ENCODE measurements around the gene AFAP1. TPM values are rescaled to one million over a fixed set of nuclear protein-coding genes. Genes with fewer than 3 reads are reported as not detected.

Gene AFAP1
- total RNA-seq, 2 experiments from 2014 or later, result 13.6 to 13.8 TPM

GRCh38 chr4:7864685-7865084, 75.0 kb downstream of the AFAP1 start:
- Mint-ChIP-seq H3K36me3 (peaks cover 15% of the 10 kb centered on the region), H3K9me3 (peaks cover 9% of the 10 kb centered on the region), H3K4me3 (no peak overlapping the region), H3K27me3 (no peaks in the 10 kb centered on the region), H3K4me1 (peaks cover 5% of the 10 kb centered on the region), H3K27ac (no peak overlapping the region)
- DNase-seq, result no peak

DNA sequence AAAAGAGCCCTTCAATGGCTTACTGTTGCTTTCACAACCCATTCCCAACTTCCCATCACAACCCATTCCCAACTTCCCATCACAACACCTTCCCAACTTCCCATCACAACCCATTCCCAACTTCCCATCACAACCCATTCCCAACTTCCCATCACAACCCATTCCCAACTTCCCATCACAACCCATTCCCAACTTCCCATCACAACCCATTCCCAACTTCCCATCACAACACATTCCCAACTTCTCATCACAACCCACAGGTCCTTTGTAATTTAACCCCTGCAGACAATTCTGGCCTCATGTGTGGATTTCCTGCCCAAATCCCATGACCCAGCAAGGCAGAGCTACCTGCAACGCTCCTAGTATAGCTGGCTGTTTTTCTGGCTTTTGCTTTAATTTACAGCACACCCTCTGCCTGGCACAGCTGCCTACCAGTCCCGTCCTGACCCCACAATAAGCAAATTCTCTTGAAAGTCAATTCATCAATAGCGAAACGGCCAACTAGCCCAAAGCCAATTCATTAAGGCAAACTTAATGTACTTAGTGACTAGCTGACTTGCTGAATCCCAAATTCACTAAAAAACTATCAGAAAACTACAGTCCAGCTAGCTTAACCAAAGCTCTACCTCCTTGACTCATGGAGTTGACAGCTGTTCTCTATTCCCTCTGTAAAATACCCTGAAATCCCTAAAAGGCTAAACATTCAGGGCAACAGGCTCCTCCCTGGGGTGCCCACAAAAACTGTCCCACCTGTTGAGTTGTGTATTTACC, 75.6 kb downstream of the AFAP1 start:
- H3K4me3 Mint-ChIP-seq, result peak overlapping the region; percentile 54
- peaks cover 9% of the 10 kb centered on the region for H3K9me3 Mint-ChIP-seq
- H3K36me3 Mint-ChIP-seq, result peaks cover 13% of the 10 kb centered on the region
- H3K27me3 Mint-ChIP-seq, result no peaks in the 10 kb centered on the region
- H3K4me1 Mint-ChIP-seq, result peaks cover 9% of the 10 kb centered on the region
- peak overlapping the region; percentile 58 for H3K27ac Mint-ChIP-seq
- DNase-seq, result peak; percentile 38

GRCh38 chr4:7862561-7863192, 77.0 kb downstream of the AFAP1 start:
- Mint-ChIP-seq H3K36me3 (peaks cover 9% of the 10 kb centered on the region), H3K9me3 (peaks cover 5% of the 10 kb centered on the region), H3K27ac (no peak overlapping the region), H3K4me3 (no peak overlapping the region), H3K4me1 (peaks cover 16% of the 10 kb centered on the region), H3K27me3 (no peaks in the 10 kb centered on the region)
- no peak for DNase-seq

DNA sequence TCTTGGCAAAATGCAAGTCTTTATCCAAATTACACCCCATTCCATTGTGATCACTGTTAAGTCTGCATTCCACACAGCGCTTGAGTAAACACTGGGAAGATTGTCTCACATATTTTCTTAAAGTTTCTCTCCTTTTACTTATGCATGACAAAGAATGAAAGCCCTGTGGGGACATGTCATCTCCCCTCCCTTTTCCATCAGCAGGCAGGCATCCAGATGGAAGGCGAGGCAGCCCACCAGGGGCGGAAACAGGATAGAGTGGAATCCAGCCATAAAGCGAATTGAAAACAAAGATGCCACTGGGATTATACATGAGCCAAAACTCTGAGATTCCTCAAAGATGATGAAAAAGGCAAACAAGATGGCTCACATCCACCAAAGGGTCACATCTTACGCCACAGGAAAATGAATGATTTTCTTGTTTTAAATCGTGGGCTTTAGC, 78.2 kb downstream of the AFAP1 start:
- H3K4me3 Mint-ChIP-seq, result no peak overlapping the region
- DNase-seq, result no peak
- no peak overlapping the region for H3K27ac Mint-ChIP-seq
- peaks cover 10% of the 10 kb centered on the region for H3K36me3 Mint-ChIP-seq
- H3K4me1 Mint-ChIP-seq, result peaks cover 28% of the 10 kb centered on the region
- no peaks in the 10 kb centered on the region for H3K27me3 Mint-ChIP-seq
- H3K9me3 Mint-ChIP-seq, result peaks cover 5% of the 10 kb centered on the region

DNA sequence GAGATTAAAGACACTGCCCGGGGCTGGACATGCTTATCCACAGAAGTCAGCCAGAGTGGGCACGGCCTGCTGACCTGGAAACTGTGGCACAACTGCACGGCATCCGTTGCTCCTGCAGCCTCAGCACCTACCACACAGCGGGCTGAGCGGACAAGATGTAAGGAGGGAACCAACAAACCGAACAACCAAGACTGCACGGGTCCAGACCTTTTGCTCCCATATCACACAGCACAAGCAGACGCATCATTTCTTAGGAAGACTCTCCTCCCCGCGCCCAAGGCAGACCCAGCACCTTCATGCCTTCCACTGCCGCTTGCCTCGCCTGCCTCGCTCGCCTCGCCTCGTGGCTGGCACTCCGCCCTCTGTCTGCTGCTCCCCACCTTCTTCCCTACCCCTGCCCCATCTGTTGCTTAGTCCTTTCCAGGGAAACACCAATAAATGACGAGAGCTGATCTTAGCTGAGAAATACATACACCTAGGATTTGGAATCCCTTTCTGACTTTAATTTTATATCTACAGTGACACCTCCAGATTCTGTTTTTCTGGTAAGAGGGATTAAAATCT, 79.0 kb downstream of the AFAP1 start:
- H3K27me3 Mint-ChIP-seq, result no peaks in the 10 kb centered on the region
- DNase-seq, result no peak
- no peak overlapping the region for H3K4me3 Mint-ChIP-seq
- H3K9me3 Mint-ChIP-seq, result peaks cover 5% of the 10 kb centered on the region
- H3K27ac Mint-ChIP-seq, result no peak overlapping the region
- H3K36me3 Mint-ChIP-seq, result peaks cover 10% of the 10 kb centered on the region
- peaks cover 35% of the 10 kb centered on the region for H3K4me1 Mint-ChIP-seq

GRCh38 chr4:7859326-7859725, 80.3 kb downstream of the AFAP1 start:
- H3K27ac Mint-ChIP-seq, result no peak overlapping the region
- H3K4me3 Mint-ChIP-seq, result no peak overlapping the region
- H3K9me3 Mint-ChIP-seq, result peaks cover 5% of the 10 kb centered on the region
- H3K36me3 Mint-ChIP-seq, result peaks cover 14% of the 10 kb centered on the region
- no peaks in the 10 kb centered on the region for H3K27me3 Mint-ChIP-seq
- no peak for DNase-seq
- H3K4me1 Mint-ChIP-seq, result peaks cover 47% of the 10 kb centered on the region

GRCh38 chr4:7858498-7858897, 81.2 kb downstream of the AFAP1 start:
- H3K4me1 Mint-ChIP-seq, result peaks cover 50% of the 10 kb centered on the region
- no peak overlapping the region for H3K27ac Mint-ChIP-seq
- peaks cover 15% of the 10 kb centered on the region for H3K36me3 Mint-ChIP-seq
- no peaks in the 10 kb centered on the region for H3K9me3 Mint-ChIP-seq
- no peaks in the 10 kb centered on the region for H3K27me3 Mint-ChIP-seq
- no peak overlapping the region for H3K4me3 Mint-ChIP-seq
- no peak for DNase-seq

- H3K4me3 Mint-ChIP-seq, result no peak overlapping the region
These were observed 81.7 kb downstream of the AFAP1 start for GRCh38 chr4:7857993-7858392.

DNA sequence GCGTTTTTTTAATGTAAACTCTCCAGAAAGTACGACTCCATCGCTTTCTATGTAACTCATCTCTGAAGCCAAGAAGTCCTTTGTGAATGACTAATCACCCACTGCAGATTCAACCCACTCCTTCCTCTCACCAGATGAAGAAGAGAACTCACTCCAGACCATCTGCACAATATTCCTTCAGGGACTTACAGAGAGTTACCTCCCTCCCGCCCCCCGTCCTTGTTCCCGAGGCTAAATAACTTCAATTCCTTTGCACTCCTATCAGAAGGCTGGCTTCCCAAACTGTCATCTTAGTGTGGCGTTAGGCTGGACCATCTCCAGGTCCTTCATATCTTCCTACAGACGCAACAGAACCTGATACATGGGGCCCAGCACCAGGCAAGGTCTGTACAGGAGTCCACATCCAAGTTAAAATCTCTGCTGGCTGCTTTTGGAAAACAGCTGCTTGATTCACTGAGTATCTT, 82.4 kb downstream of the AFAP1 start:
- Mint-ChIP-seq H3K9me3 (no peaks in the 10 kb centered on the region), H3K27ac (peak overlapping the region; percentile 79), H3K36me3 (peaks cover 20% of the 10 kb centered on the region), H3K4me1 (peaks cover 55% of the 10 kb centered on the region), H3K27me3 (no peaks in the 10 kb centered on the region), H3K4me3 (no peak overlapping the region)
- no peak for DNase-seq

More at GRCh38 chr4:7857993-7858392, 81.7 kb downstream of the AFAP1 start:
- no peak for DNase-seq
- H3K9me3 Mint-ChIP-seq, result no peaks in the 10 kb centered on the region
- H3K36me3 Mint-ChIP-seq, result peaks cover 17% of the 10 kb centered on the region
- peaks cover 52% of the 10 kb centered on the region for H3K4me1 Mint-ChIP-seq
- peak overlapping the region; percentile 79 for H3K27ac Mint-ChIP-seq
- no peaks in the 10 kb centered on the region for H3K27me3 Mint-ChIP-seq

DNA sequence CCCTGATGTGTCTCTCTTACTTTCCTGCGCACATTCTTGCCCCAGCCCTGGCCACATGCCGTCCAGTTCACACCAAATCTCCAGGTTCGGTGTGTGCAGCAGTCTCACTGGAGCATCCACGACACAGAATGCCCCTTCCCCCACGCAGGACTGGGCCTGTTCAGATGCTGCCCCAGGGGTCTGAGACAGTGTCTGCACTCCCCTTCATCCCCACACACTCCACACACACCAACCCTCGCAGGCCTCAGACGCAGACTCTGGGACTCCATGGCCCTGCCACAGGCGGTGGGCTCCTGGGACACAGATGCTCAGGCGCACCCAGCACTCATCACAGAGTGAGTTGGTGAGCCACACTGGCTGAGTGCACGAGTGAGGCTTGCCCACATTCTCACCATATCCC, 83.9 kb downstream of the AFAP1 start:
- DNase-seq, result no peak
- H3K27me3 Mint-ChIP-seq, result no peaks in the 10 kb centered on the region
- H3K4me3 Mint-ChIP-seq, result no peak overlapping the region
- peak overlapping the region; percentile 79 for H3K27ac Mint-ChIP-seq
- H3K36me3 Mint-ChIP-seq, result peaks cover 21% of the 10 kb centered on the region
- no peaks in the 10 kb centered on the region for H3K9me3 Mint-ChIP-seq
- H3K4me1 Mint-ChIP-seq, result peaks cover 64% of the 10 kb centered on the region

- Mint-ChIP-seq H3K4me3 (peak overlapping the region; percentile 47), H3K9me3 (no peaks in the 10 kb centered on the region), H3K27ac (peak overlapping the region; percentile 79), H3K36me3 (peaks cover 20% of the 10 kb centered on the region), H3K27me3 (no peaks in the 10 kb centered on the region), H3K4me1 (peaks cover 71% of the 10 kb centered on the region)
- DNase-seq, result peak; percentile 61
These were observed 84.8 kb downstream of the AFAP1 start for GRCh38 chr4:7854697-7855370.

DNA sequence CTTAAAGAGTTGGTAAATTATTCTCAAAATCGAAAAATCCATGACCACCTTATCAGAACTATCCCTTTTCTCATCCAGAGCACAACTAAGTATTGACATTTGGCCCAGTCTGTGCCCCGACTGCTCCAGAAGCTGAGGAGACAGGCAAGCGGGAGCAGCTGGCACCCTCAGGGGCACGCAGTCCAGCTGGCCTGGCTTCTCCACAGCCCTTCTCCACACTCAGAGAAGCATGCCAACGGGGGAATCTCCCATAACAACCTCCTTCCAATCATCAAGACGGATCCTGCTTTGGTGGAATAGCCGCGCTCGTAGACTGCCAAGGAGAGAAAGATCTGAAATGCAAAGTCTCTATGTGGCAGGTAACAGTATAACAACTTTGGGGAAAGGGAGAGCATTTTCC, 85.4 kb downstream of the AFAP1 start:
- Mint-ChIP-seq H3K4me1 (peaks cover 71% of the 10 kb centered on the region), H3K27ac (peak overlapping the region; percentile 79), H3K9me3 (no peaks in the 10 kb centered on the region), H3K36me3 (peaks cover 20% of the 10 kb centered on the region), H3K27me3 (no peaks in the 10 kb centered on the region), H3K4me3 (no peak overlapping the region)
- no peak for DNase-seq

DNA sequence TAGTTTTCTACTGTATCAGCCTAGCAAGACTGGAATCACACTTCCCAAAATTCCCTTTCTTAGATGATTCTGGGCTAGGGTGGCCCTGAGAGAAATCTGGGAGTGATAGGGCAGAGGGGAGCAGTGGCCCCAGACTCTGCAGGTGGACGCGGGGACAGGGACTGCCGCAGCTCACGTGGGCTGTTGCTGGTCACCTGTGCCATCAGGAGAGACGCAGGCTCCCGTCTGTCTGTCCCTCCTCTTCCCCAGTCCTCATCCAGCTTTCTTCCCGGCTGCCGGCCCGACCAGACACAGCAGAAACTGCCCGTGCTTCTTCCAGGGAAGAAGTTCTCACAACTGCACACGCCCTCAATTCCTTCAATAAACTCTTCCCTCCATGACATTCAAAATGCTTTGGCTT, 86.4 kb downstream of the AFAP1 start:
- Mint-ChIP-seq H3K27me3 (no peaks in the 10 kb centered on the region), H3K27ac (no peak overlapping the region), H3K9me3 (no peaks in the 10 kb centered on the region), H3K36me3 (peaks cover 20% of the 10 kb centered on the region), H3K4me1 (peaks cover 66% of the 10 kb centered on the region), H3K4me3 (no peak overlapping the region)
- DNase-seq, result no peak

- peaks cover 23% of the 10 kb centered on the region for H3K36me3 Mint-ChIP-seq
- no peak overlapping the region for H3K4me3 Mint-ChIP-seq
- H3K27ac Mint-ChIP-seq, result peak overlapping the region; percentile 57
- no peaks in the 10 kb centered on the region for H3K9me3 Mint-ChIP-seq
- H3K27me3 Mint-ChIP-seq, result no peaks in the 10 kb centered on the region
- DNase-seq, result no peak
- H3K4me1 Mint-ChIP-seq, result peaks cover 60% of the 10 kb centered on the region
These were observed 87.0 kb downstream of the AFAP1 start for GRCh38 chr4:7852568-7853185.

DNA sequence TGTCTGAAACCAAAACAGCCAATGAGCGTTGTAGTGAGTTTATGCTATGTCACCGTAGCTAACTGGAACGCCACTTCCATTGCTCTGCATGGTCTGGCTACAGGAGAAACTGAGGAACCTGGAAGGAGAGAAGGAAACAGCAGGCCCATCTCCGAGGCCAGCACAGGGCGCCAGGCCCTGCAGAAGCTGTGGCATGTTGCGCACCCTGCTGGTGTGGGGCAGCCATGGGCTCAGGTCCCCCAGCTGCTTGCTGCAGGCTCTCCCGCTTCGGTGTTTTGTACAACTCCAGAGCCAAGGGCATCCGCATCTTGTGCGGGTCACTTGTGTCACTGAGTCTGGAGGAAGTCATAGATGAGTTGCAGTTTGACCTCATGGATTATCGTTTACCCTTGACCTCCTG, 89.2 kb downstream of the AFAP1 start:
- no peak for DNase-seq
- Mint-ChIP-seq H3K9me3 (no peaks in the 10 kb centered on the region), H3K27me3 (no peaks in the 10 kb centered on the region), H3K4me3 (no peak overlapping the region), H3K36me3 (peaks cover 27% of the 10 kb centered on the region), H3K4me1 (peaks cover 41% of the 10 kb centered on the region), H3K27ac (no peak overlapping the region)

Measured in activated naive CD8-positive, alpha-beta T cell treated with anti-CD3 and anti-CD28 coated beads for 36 hours (primary cell).